Body of pancreas (tissue), 4 donors: ENCODE data around the gene SYNGR3. TPM values are rescaled to one million over a fixed set of nuclear protein-coding genes. Genes with fewer than 3 reads are reported as not detected.
"Not testable (repeated sequence)": the region's sequence is repeated elsewhere in the genome, so short reads cannot be mapped to it uniquely, and the experiment has no call there.

ENCODE experiments used
- ATAC-seq: fragments of 150-250 bp; one replicate; pipeline ENCODE4 v1.9.1; 2016
- DNase-seq, 4 donors: peaks; one replicate each; pipeline ENCODE4 v3.0.0-alpha.2; 2019
- H3K27ac ChIP-seq, 4 donors: fragments of 200-600 bp; sonication (generic); 1 replicate in 3 of 4; 2 replicates in 1 of 4; pipeline versions ENCODE4 v1.5.1 to v1.6.1; 2016 to 2019; ENCODE audit warnings: mild to moderate bottlenecking in 1 of 4, mixed read lengths in 1 of 4, moderate library complexity in 1 of 4
- H3K27me3 ChIP-seq, 2 donors: fragments of 200-600 bp; sonication (generic); one replicate each; pipeline ENCODE4 v1.6.0; 2016; ENCODE audit warnings: mild to moderate bottlenecking in 1 of 2
- H3K36me3 ChIP-seq, 2 donors: fragments of 200-600 bp; sonication (generic); replicated peaks in 1 of 2; 2 replicates each; pipeline ENCODE4 v1.5.1; 2016; ENCODE audit warnings: low read depth in 2 of 2; ENCODE audit not compliant: insufficient read depth in 1 of 2
- H3K4me1 ChIP-seq: fragments of 200-600 bp; sonication (generic); one replicate; pipeline ENCODE4 v1.6.0; 2016
- H3K4me3 ChIP-seq, 2 donors: fragments of 200-600 bp; sonication (generic); 1 replicate in 1 of 2; 2 replicates in 1 of 2; pipeline ENCODE4 v1.5.1; 2016 to 2019
- H3K9me3 ChIP-seq, 3 donors: fragments of 200-600 bp; sonication (generic); 1 replicate in 2 of 3; 2 replicates in 1 of 3; pipeline ENCODE4 v1.5.1; 2016
- POLR2A ChIP-seq, 3 donors: fragments of 450-650 bp; IDR thresholded peaks; one replicate each; pipeline ENCODE4 v1.6.1; 2016; ENCODE audit warnings: antibody characterized with exemption in 3 of 3, mild to moderate bottlenecking in 2 of 3
- WGBS, 2 donors: methylation state at CpG; one replicate each; pipeline ENCODE4 v1.1.5; 2017; 5-methylcytosine and 5-hydroxymethylcytosine counted together
- intact Hi-C: fragments of 100-400 bp; cut with DNase I; formaldehyde crosslinking; loops from one replicate; pipeline ENCODE4 v1.15.1; 2023
- total RNA-seq, 2 donors: library from RNA; depleted of rRNA; stranded (reverse); fragments of >200 nt; gene quantifications; one replicate each; pipeline ENCODE4 v1.1.0, GENCODE V29; 2016
- TF ChIP-seq, protein P1 (sequence below), 7 experiments: fragments of 450-650 bp in 4 of 7; fragments of 200-600 bp in 3 of 7; sonication (generic) in 3 of 7; IDR thresholded peaks; one replicate each; pipeline ENCODE4 v1.5.1; 2016 to 2019; ENCODE audit warnings: antibody characterized with exemption in 7 of 7

Gene SYNGR3
- total RNA-seq, 2 donors from 2014 or later = 0.33 to 1.6 TPM

DNA sequence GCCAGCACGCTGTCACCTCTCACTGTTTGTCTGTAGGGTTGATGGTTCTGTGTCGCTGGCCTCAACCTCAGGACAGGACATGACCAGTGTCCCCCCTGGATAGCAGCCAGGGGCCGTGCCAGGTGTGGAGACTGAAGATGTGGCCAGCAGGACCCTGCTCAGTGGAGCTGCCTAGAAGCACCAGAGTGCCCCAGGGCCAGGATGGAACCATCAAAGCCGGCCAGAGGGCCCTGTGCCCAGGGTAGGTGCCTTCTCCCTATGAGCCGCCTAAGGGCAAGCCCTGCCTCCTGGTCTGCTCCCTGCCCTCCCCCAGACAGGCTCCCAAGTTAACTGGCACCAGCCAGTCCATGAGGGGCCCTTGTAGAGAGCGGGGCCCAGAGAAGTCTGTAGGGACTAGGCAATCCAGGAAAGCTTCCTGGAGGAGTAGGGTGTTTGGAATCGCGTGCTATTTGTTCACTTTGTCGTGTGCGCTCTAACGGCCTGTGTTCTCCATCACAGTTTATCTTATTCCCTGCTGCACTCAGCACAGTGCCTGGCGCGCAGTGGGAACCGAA lies 31.0 kb upstream of the SYNGR3 start:
- Histone ChIP-seq H3K9me3 (no peaks in the 10 kb centered on the region), H3K27ac (peak overlapping the region in 3 of 4 donors; percentile 75 to 86 (median 85)), H3K27me3 (no peaks in the 10 kb centered on the region), H3K36me3 (peaks cover 4 to 8% of the 10 kb centered on the region in 2 donors), H3K4me3 (no peak overlapping the region), H3K4me1 (peaks cover 54% of the 10 kb centered on the region)
- ATAC-seq (no peak), DNase-seq (peak in 1 of 4 donors; percentile 37)
- TF ChIP-seq, protein P1, sequence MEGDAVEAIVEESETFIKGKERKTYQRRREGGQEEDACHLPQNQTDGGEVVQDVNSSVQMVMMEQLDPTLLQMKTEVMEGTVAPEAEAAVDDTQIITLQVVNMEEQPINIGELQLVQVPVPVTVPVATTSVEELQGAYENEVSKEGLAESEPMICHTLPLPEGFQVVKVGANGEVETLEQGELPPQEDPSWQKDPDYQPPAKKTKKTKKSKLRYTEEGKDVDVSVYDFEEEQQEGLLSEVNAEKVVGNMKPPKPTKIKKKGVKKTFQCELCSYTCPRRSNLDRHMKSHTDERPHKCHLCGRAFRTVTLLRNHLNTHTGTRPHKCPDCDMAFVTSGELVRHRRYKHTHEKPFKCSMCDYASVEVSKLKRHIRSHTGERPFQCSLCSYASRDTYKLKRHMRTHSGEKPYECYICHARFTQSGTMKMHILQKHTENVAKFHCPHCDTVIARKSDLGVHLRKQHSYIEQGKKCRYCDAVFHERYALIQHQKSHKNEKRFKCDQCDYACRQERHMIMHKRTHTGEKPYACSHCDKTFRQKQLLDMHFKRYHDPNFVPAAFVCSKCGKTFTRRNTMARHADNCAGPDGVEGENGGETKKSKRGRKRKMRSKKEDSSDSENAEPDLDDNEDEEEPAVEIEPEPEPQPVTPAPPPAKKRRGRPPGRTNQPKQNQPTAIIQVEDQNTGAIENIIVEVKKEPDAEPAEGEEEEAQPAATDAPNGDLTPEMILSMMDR (IDR thresholded peaks at IDR 0.05) = no peak
- no peak for TF ChIP-seq POLR2A (IDR thresholded peaks at IDR 0.05)
- WGBS, 2 donors = 21 to 26% methylated on average over 6 to 13 of the region's 14 CpGs
- intact Hi-C loops = no loop called here

DNA sequence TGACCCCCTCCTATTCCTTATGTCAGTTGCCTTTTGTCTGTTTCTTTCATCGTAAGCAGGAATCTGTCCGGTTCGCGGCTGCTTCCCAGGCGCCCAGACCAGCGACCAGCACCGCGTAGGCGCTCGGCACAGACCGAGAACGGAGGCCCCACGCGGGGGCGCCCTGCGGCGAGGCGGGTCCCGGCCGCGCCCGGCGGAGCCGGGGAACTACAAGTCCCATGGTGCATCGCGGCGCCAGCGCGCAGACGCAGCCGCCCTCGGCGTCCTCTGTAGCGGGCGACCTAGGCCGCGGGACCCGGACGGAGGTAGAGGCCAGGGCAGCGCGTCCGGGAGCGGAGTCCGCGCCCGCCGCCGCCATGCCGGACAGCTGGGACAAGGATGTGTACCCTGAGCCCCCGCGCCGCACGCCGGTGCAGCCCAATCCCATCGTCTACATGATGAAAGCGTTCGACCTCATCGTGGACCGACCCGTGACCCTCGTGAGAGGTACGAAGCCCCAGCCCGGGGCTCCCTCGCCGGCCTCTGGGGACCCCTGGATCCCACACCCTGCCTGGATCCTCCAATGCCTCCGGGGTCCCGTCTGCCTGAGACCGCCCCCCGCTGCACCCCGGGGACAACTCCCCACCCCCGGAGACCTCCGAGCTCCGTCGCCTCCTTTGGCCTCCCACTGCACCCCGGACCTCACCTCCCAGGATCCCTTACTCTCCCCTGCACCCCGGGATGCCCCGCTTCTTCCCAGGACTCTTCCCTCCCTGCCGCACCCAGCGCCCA lies 30.3 kb upstream of the SYNGR3 start, which contains the start of gene NDUFB10:
Gene NDUFB10, plus strand, starts transcription at position 270 of the 771 bp plus-strand sequence. Its CDS starts 87 bp downstream, at position 357.
- peak; percentile 95 to 96 (median 95) for DNase-seq
- intact Hi-C loops = no loop called here
- peak; percentile 92 to 95 (median 93) for TF ChIP-seq POLR2A (IDR thresholded peaks at IDR 0.05)
- TF ChIP-seq, protein P1 (IDR thresholded peaks at IDR 0.05) = peak; percentile 51 to 86 (median 63)
- Histone ChIP-seq H3K27me3 (no peaks in the 10 kb centered on the region), H3K27ac (peak within 1 kb of the TSS; percentile 49 to 86 (median 80)), H3K4me3 (peak within 1 kb of the TSS; percentile 78 to 91), H3K36me3 (peaks cover 4 to 8% of the 10 kb centered on the region in 2 donors), H3K4me1 (peaks cover 51% of the 10 kb centered on the region), H3K9me3 (no peaks in the 10 kb centered on the region)
- ATAC-seq = peak; percentile 93
- 0 to 1% methylated on average over 31 to 71 of the region's 79 CpGs for WGBS, 2 donors

DNA sequence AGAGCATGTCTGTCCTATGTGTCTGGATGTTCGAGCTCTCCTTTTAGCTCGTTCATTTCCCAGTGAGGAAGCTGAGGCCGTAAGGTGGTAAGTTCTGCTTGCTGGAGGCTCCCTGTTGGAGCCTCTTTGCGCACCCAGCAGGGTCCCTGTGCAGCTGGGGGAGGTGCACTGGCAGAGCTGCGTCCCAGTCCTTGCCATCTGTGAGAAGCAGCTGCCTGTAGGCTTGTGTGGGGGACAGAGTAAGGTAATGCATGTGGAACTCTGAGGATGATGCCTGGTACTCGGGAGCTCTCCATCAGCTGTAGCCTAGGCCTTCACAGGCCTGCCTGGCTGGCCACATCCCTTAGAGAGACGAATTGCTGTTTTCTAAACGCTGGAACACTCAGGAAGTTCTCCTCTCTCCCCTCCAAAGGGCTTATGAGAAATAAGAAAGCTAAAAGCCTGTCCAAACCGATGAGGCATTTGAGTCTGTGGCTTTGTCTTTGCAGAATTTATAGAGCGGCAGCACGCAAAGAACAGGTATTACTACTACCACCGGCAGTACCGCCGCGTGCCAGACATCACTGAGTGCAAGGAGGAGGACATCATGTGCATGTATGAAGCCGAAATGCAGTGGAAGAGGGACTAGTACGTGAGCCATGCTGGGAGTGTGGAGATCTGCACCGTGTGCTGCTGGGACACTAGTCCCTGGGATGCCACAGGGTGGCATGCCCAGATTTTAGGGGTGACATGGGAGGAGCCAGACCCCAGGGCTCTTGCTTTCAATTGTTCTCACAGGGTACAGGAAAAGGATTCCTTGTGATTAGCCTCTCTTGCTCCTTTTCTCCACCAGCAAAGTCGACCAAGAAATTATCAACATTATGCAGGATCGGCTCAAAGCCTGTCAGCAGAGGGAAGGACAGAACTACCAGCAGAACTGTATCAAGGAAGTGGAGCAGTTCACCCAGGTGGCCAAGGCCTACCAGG lies 28.8 kb upstream of the SYNGR3 start:
- H3K27me3 ChIP-seq = no peaks in the 10 kb centered on the region
- DNase-seq = peak in 2 of 4 donors; percentile 20 to 46
- H3K9me3 ChIP-seq = no peaks in the 10 kb centered on the region
- TF ChIP-seq, protein P1 (IDR thresholded peaks at IDR 0.05) = no peak
- peak in 2 of 3 donors; percentile 30 to 38 for TF ChIP-seq POLR2A (IDR thresholded peaks at IDR 0.05)
- 37 to 38% methylated on average over 20 of the region's 20 CpGs for WGBS, 2 donors
- peaks cover 50% of the 10 kb centered on the region for H3K4me1 ChIP-seq
- ATAC-seq = no peak
- intact Hi-C loops = no loop called here
- H3K4me3 ChIP-seq = no peak overlapping the region
- peak overlapping the region in 3 of 4 donors; percentile 15 to 85 (median 75) for H3K27ac ChIP-seq
- H3K36me3 ChIP-seq = peaks cover 4 to 8% of the 10 kb centered on the region in 2 donors

DNA sequence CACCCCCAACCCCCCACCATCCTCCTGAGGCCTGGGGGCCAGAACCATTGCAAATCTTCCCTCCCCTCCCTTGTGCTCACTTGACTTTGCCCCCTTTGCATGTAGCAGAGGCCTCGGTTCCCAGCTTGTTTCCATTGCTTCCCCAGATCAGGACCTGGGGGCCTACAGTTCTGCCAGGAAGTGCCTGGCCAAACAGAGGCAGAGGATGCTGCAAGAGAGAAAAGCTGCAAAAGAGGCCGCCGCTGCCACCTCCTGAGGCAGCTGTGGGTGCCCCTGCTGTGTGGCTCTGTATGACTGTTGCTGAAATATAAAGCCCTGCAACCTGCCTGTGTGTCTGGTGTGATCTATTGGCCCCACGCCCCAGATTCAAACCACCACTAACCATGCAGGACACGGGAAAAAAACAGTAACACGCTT lies 28.1 kb upstream of the SYNGR3 start:
- 44 to 45% methylated on average over 4 to 6 of the region's 6 CpGs for WGBS, 2 donors
- intact Hi-C loops = no loop called here

DNA sequence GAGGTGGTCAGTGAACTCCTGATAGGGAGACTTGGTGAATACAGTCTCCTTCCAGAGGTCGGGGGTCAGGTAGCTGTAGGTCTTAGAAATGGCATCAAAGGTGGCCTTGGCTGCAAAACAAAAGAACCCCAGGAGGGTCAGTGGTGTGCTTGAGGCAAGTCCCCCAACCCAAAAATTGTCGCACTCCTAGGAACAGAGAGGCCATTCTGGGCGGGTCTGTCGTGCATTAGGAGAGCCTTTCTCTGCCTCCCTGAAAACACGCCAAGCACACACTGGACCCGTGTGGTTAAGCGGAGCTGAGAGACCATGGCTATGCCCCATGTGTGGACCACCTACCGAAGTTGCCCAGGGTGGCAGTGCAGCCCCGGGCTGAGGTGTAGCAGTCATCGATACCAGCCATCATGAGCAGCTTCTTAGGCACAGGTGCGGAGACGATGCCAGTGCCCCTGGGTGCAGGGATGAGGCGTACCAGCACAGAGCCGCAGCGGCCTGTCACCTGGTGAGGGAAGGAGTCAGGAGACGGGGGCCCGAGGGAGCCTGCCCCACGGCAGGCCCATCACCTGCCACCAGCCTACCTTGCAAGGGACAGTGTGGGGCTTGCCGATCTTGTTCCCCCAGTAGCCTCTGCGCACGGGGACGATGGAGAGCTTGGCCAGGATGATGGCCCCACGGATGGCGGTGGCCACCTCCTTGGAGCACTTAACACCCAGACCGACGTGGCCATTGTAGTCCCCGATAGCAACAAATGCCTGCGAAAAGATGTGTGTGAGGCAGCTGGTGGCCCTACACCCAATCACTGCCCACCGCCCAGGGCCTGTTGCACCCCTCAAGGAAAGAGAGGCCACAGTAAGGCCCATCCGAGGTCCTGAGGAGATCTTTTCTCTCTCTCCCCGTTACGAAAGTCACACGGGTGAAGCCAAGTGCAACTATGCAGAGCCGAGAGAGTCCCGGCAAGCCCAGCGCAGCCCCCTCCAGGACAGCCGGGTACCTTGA lies 27.3 kb upstream of the SYNGR3 start:
- peak overlapping the region in 3 of 4 donors; percentile 3 to 97 (median 21) for H3K27ac ChIP-seq
- ATAC-seq, intact Hi-C loops, H3K9me3 ChIP-seq, DNase-seq, H3K36me3 ChIP-seq, H3K27me3 ChIP-seq: not testable (repeated sequence)
- 72 to 80% methylated on average over 14 to 33 of the region's 37 CpGs for WGBS, 2 donors
- H3K4me1 ChIP-seq = peaks cover 50% of the 10 kb centered on the region
- H3K4me3 ChIP-seq = peak overlapping the region in 1 of 2 donors; percentile 68

More for the DNA sequence above, 28.1 kb upstream of the SYNGR3 start:
- Histone ChIP-seq H3K4me1 (peaks cover 50% of the 10 kb centered on the region), H3K9me3 (no peaks in the 10 kb centered on the region), H3K36me3 (peaks cover 4 to 8% of the 10 kb centered on the region in 2 donors), H3K27me3 (no peaks in the 10 kb centered on the region), H3K4me3 (no peak overlapping the region), H3K27ac (no peak overlapping the region)
- TF ChIP-seq, protein P1 (IDR thresholded peaks at IDR 0.05) = no peak
- no peak for TF ChIP-seq POLR2A (IDR thresholded peaks at IDR 0.05)
- ATAC-seq (no peak), DNase-seq (no peak)
